ENCODE data around the gene ENOSF1.

GRCh38 chr18:755506-755905 lies 43.1 kb upstream of the ENOSF1 start:
- TF ChIP-seq CTCF (IDR thresholded peaks at IDR 0.05) (no peak), POLR2A (IDR thresholded peaks at IDR 0.05) (no peak), EP300 (IDR thresholded peaks at IDR 0.05; ENCODE audit: low read depth) (no peak)

Measured in transverse colon (tissue), 3 donors.